ENCODE results near the gene KISS1R. TPM values are rescaled to one million over a fixed set of nuclear protein-coding genes. Genes with fewer than 3 reads are reported as not detected.

Gene KISS1R
- total and polyA plus RNA-seq, 3 experiments from 2014 or later: 0.49 to 2.3 (median 1.2) TPM

GRCh38 chr19:964761-965694, 47.9 kb downstream of the KISS1R start:
- POLR2A ChIA-PET: no interaction called here
- Mint-ChIP-seq H3K27me3 (no peaks in the 10 kb centered on the region), H3K4me1 (no peaks in the 10 kb centered on the region), H3K36me3 (peaks cover 0 to 28% (median 5%) of the 10 kb centered on the region in 3 donors), H3K27ac (peak overlapping the region in 2 of 8 donors; percentile 54 to 67), H3K4me3 (no peak overlapping the region), H3K9me3 (no peaks in the 10 kb centered on the region)
- Histone ChIP-seq H3K27ac (ENCODE audit: low read depth, low read length) (no peak overlapping the region), H3K9me3 (ENCODE audit: low read length) (no peaks in the 10 kb centered on the region), H3K4me3 (ENCODE audit: low read length) (no peak overlapping the region), H3K36me3 (ENCODE audit: insufficient read depth, low read length) (peaks cover 3% of the 10 kb centered on the region), H3K27me3 (ENCODE audit: insufficient read depth, low read length, poor library complexity, severe bottlenecking) (no peaks in the 10 kb centered on the region), H3K4me1 (ENCODE audit: insufficient read depth, low read length) (no peaks in the 10 kb centered on the region)
- no peak for DNase-seq
- CTCF ChIA-PET: interaction anchor here (1.2 to 1.6 kb wide), 2 partner anchors 19 to 32 kb away, joined by 4 to 5 read pairs; partner anchors contain the start of gene WDR18

GRCh38 chr19:966485-967088, 49.5 kb downstream of the KISS1R start:
- ChIA-PET POLR2A (interaction anchor here (0.7 kb wide), 1 partner anchor 1565 kb away, joined by 4 read pairs; no protein-coding TSS in a partner anchor), CTCF (interaction anchor here (0.7 kb wide), 1 partner anchor 13 kb away, joined by 3 read pairs; no protein-coding TSS in a partner anchor)
- no peak overlapping the region for H3K4me3 ChIP-seq (ENCODE audit: low read length)
- H3K36me3 ChIP-seq (ENCODE audit: insufficient read depth, low read length): peaks cover 7% of the 10 kb centered on the region
- Mint-ChIP-seq H3K36me3 (peaks cover 10 to 38% (median 11%) of the 10 kb centered on the region in 3 donors), H3K27me3 (no peaks in the 10 kb centered on the region), H3K9me3 (peaks cover 4 to 5% (median 5%) of the 10 kb centered on the region in 5 donors), H3K4me1 (no peaks in the 10 kb centered on the region), H3K4me3 (no peak overlapping the region), H3K27ac (peak overlapping the region in 1 of 8 donors; percentile 68)
- no peaks in the 10 kb centered on the region for H3K27me3 ChIP-seq (ENCODE audit: insufficient read depth, low read length, poor library complexity, severe bottlenecking)
- no peaks in the 10 kb centered on the region for H3K9me3 ChIP-seq (ENCODE audit: low read length)
- no peaks in the 10 kb centered on the region for H3K4me1 ChIP-seq (ENCODE audit: insufficient read depth, low read length)
- DNase-seq: no peak
- H3K27ac ChIP-seq (ENCODE audit: low read depth, low read length): no peak overlapping the region

Other genes starting within 250 kb of the KISS1R start
- gene FSTL3, start 240.9 kb upstream of the KISS1R start, total RNA-seq: 1 to 10 TPM; 7.7 to 8.0 TPM
- 0.81 TPM for gene FSTL3, start 240.9 kb upstream of the KISS1R start, polyA plus RNA-seq
- gene PRSS57, start 221.9 kb upstream of the KISS1R start, total RNA-seq: not detected
- gene PRSS57, start 221.9 kb upstream of the KISS1R start, polyA plus RNA-seq: not detected
- not detected for gene PALM, start 208.4 kb upstream of the KISS1R start, total RNA-seq
- not detected for gene PALM, start 208.4 kb upstream of the KISS1R start, polyA plus RNA-seq
- not detected for gene MISP, start 166.2 kb upstream of the KISS1R start, total RNA-seq
- not detected for gene MISP, start 166.2 kb upstream of the KISS1R start, polyA plus RNA-seq
- 100 to 1,000 TPM; 969 to 978 TPM for gene PTBP1, start 119.9 kb upstream of the KISS1R start, total RNA-seq
- 177 TPM for gene PTBP1, start 119.9 kb upstream of the KISS1R start, polyA plus RNA-seq
- not detected for gene PLPPR3, start 95.4 kb upstream of the KISS1R start, total RNA-seq
- gene PLPPR3, start 95.4 kb upstream of the KISS1R start, polyA plus RNA-seq: not detected
- gene AZU1, start 89.5 kb upstream of the KISS1R start, total RNA-seq: not detected
- not detected for gene AZU1, start 89.5 kb upstream of the KISS1R start, polyA plus RNA-seq
- not detected for gene PRTN3, start 76.3 kb upstream of the KISS1R start, total RNA-seq
- gene PRTN3, start 76.3 kb upstream of the KISS1R start, polyA plus RNA-seq: not detected
- not detected for gene ELANE, start 65.0 kb upstream of the KISS1R start, total RNA-seq
- not detected for gene ELANE, start 65.0 kb upstream of the KISS1R start, polyA plus RNA-seq
- 1 to 10 TPM in 1 of 2 experiments, under 1 TPM in 1; 0.89 to 1.5 TPM for gene CFD, start 57.7 kb upstream of the KISS1R start, total RNA-seq
- gene CFD, start 57.7 kb upstream of the KISS1R start, polyA plus RNA-seq: 6.9 TPM
- gene MED16, start 24.1 kb upstream of the KISS1R start, total RNA-seq: 10 to 100 TPM; 57.4 to 59.4 TPM
- 109 TPM for gene MED16, start 24.1 kb upstream of the KISS1R start, polyA plus RNA-seq
- not detected for gene RNU6-9, start 23.8 kb upstream of the KISS1R start, total RNA-seq
- gene RNU6-9, start 23.8 kb upstream of the KISS1R start, polyA plus RNA-seq: not detected
- 10 to 100 TPM; 60.7 to 65.2 TPM for gene R3HDM4, start 4.1 kb upstream of the KISS1R start, total RNA-seq
- gene R3HDM4, start 4.1 kb upstream of the KISS1R start, polyA plus RNA-seq: 197 TPM
- 10 to 100 TPM; 12.8 to 15.9 TPM for gene ARID3A, start 8.7 kb downstream of the KISS1R start, total RNA-seq
- 0.49 TPM for gene ARID3A, start 8.7 kb downstream of the KISS1R start, polyA plus RNA-seq
- gene WDR18, start 67.0 kb downstream of the KISS1R start, total RNA-seq: 100 to 1,000 TPM; 108 to 133 TPM
- 61.3 TPM for gene WDR18, start 67.0 kb downstream of the KISS1R start, polyA plus RNA-seq
- gene GRIN3B, start 83.1 kb downstream of the KISS1R start, total RNA-seq: not detected
- not detected for gene GRIN3B, start 83.1 kb downstream of the KISS1R start, polyA plus RNA-seq
- gene TMEM259, start 103.8 kb downstream of the KISS1R start, total RNA-seq: 100 to 1,000 TPM; 151 to 157 TPM
- gene TMEM259, start 103.8 kb downstream of the KISS1R start, polyA plus RNA-seq: 84.6 TPM
- gene RNU6-2, start 104.2 kb downstream of the KISS1R start, total RNA-seq: not detected
- gene RNU6-2, start 104.2 kb downstream of the KISS1R start, polyA plus RNA-seq: not detected
- 10 to 100 TPM; 78.1 to 78.9 TPM for gene CNN2, start 109.3 kb downstream of the KISS1R start, total RNA-seq
- gene CNN2, start 109.3 kb downstream of the KISS1R start, polyA plus RNA-seq: 792 TPM
- gene ABCA7, start 122.8 kb downstream of the KISS1R start, total RNA-seq: 10 to 100 TPM; 33.8 to 39.5 TPM
- 14.1 TPM for gene ABCA7, start 122.8 kb downstream of the KISS1R start, polyA plus RNA-seq
- gene ARHGAP45, start 149.8 kb downstream of the KISS1R start, total RNA-seq: 100 to 1,000 TPM; 212 to 220 TPM
- 478 TPM for gene ARHGAP45, start 149.8 kb downstream of the KISS1R start, polyA plus RNA-seq
- 100 to 1,000 TPM; 270 to 278 TPM for gene POLR2E, start 178.0 kb downstream of the KISS1R start, total RNA-seq
- gene POLR2E, start 178.0 kb downstream of the KISS1R start, polyA plus RNA-seq: 249 TPM
- 100 to 1,000 TPM; 222 TPM for gene GPX4, start 186.7 kb downstream of the KISS1R start, total RNA-seq
- 373 TPM for gene GPX4, start 186.7 kb downstream of the KISS1R start, polyA plus RNA-seq

Data from CD8-positive, alpha-beta memory T cell (primary cell).